Measurements from ENCODE around the gene ARMC12.
"Not testable (repeated sequence)": the region's sequence is repeated elsewhere in the genome, so short reads cannot be mapped to it uniquely, and the experiment has no call there.

Gene ARMC12

DNA sequence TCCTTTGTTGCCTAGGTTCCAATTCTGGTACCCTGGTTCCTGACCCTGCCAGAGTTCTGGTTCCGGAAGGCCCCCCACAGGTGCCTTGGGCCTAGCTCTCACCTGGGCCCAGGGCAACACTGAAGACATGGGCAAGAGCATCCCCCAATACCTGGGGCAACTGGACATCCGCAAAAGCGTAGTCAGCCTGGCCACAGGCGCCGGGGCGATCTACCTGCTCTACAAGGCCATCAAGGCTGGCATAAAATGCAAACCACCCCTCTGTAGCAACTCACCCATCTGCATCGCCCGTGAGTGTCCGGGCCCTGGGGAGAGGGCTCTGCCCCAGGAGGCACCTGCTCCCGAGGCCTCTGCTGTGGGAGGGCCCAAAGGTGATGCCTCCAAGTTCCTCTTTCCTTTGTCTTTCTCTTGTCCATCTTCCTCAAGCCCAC, at the start of gene ARMC12:
Gene ARMC12 (plus strand): TSS at position 51 of the 431 bp plus-strand sequence. CDS start 77 bp downstream, at position 128.
- no peak for DNase-seq

- DNase-seq = no peak
These were observed 48.9 kb upstream of the ARMC12 start for GRCh38 chr6:35687658-35688604.

DNA sequence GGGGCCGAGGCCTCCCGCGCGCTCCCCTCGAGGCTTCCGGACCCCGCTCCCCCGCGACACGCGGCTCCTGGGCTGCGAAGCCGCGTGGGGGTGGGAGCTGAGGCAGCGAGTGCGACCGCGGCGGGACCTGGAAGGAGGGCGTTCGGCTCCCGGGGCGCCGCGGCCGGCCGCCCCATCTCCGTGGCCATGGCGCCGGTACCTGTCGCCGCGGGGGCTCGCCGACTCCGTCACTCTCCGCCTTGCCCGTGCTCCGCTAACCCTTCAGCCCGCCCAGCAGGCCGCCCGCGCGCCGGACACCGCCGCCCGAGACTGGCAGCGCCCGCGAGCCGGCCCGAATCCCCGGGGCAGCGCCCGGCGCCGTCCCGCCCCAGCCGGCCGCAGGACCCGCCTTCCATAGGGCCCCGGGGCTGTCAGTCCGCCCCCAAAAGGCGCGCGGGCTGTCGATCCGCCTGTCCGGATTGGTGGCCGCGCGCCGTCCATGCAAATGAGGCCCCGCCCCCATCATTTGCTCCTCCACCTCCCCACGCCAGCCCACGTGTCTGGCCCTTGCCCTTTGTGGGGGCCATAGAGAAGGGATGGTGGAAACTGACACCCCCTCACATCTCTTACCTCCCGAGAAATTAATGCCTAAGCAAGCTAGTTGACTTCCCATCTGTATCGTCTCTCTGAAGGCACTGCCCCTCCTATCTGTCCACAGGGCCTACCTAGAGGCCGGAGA, 48.1 kb upstream of the ARMC12 start, which contains the start of gene FKBP5:
Gene FKBP5 (minus strand): TSS at position 311 of the 718 bp plus-strand sequence. CDS start 46,091 bp downstream, outside the sequence.
- peak; percentile 83 for DNase-seq

- DNase-seq = not testable (repeated sequence)
These were observed 46.8 kb upstream of the ARMC12 start for GRCh38 chr6:35690006-35690405.

GRCh38 chr6:35690484-35690883, 46.3 kb upstream of the ARMC12 start:
- no peak for DNase-seq

- DNase-seq = no peak
These were observed 45.6 kb upstream of the ARMC12 start for GRCh38 chr6:35691027-35691824.

- DNase-seq = no peak
These were observed 42.4 kb upstream of the ARMC12 start for GRCh38 chr6:35694462-35694861.

- DNase-seq = not testable (repeated sequence)
These were observed 38.4 kb upstream of the ARMC12 start for GRCh38 chr6:35698430-35698829.

- DNase-seq = no peak
These were observed 38.0 kb upstream of the ARMC12 start for GRCh38 chr6:35698858-35699257.

GRCh38 chr6:35703554-35703953, 33.3 kb upstream of the ARMC12 start:
- DNase-seq = no peak

GRCh38 chr6:35706468-35706867, 30.4 kb upstream of the ARMC12 start:
- no peak for DNase-seq

DNA sequence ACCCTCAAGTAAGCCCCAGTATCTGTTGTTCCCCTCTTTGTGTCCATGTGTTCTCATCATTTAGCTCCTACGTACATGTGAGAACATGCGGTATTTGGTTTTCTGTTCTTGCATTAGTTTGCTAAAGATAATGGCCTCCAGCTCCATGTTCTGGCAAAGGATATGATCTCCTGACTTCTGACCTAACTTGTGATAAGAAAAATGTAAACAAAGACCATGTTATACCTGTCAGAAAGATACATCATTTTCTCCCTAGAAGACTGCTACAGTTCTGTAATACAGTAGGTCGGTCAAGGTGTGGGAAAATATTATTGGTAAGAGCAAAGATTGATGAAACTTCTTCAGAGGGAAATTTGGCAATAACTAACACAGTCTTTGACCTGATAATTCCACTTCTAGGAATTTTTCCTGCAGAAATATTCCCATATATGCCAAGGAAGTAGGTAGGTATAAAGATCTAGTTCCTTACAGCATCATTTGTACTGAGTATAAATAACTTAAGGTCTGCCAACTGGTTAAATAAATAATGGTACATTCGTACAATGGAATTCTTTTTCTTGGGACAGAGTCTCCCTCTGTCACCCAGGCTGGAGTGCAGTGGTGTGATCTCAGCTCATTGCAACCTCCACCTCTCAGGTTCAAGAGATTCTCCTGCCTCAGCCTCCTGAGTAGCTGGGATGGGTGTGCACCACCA, 29.0 kb upstream of the ARMC12 start:
- DNase-seq = no peak

DNA sequence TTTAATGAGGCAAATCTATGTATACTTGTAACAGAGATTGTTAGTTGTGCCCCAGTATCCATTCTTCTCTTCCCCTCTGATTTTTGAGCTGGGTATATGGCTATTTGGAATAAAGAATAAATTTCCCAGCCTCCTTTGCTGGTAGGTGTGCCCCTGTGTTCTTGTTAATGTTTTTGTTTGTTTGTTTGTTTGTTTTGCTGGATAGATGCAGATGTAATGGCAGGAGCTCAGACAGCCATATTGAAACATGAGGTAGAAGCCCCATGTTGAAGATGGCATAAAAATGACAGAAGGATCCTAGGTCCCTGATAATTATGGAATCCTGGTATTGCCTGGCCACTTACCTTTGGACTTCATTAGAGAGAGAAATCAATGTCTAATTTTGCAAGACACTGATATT, 28.2 kb upstream of the ARMC12 start:
- no peak for DNase-seq

- no peak for DNase-seq
These were observed 26.5 kb upstream of the ARMC12 start for GRCh38 chr6:35710241-35710847.

- no peak for DNase-seq
These were observed 25.1 kb upstream of the ARMC12 start for GRCh38 chr6:35711731-35712130.

DNA sequence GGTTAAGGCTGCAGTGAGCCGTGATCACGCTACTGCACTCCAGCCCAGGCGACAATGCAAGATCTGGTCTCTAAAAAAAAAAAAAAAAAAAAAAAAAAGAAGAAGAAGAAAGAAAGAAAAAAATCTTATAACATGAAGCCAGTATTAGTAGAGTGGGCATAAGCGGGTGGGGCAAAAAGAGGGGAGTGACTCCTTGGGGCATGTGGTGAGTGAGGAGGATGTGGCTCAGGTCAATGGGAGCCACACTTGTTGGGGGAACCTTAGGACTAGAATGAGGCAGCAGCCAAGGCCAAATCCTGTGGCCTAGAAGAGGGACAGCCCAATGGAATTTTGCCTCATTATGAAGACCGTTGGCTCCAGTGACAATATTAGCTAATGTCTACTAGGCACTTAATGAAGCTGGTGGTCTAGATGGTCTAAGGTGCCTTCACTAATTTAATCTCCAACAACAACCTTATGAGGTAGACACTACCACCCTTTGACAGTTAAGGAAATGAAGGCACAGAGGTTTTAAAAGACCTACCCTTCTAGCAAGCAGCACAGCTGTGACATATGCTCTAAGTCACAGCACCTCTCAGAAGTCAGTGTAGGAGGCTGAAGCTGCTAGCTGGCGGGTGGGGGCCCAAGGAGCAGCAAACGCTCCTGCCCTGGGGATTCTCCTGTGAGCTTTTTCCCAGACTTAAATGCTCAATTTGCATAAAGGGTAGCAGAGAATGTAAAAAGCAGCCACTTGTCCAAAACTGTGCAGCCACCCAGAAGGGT, 23.6 kb upstream of the ARMC12 start:
- no peak for DNase-seq

DNA sequence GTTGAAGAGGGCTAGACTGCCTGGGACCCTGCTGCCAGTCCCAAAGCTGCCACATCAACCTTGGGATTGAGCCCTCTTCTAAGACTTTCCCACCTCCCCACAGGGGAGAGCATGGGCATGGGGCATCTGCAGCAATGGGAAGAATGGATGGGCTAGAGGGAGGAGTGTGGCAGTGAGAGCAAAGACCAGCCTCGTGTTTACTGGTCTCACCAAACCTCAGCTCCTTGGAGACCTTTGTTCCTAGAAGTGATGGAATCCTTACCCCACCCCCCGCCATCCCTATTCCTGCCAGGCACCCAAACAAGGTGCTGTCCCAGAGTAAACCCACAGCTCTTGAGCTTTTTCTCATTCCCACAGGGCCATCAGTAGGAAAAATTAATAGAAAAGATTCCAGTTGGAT, 20.0 kb upstream of the ARMC12 start:
- DNase-seq = no peak

DNA sequence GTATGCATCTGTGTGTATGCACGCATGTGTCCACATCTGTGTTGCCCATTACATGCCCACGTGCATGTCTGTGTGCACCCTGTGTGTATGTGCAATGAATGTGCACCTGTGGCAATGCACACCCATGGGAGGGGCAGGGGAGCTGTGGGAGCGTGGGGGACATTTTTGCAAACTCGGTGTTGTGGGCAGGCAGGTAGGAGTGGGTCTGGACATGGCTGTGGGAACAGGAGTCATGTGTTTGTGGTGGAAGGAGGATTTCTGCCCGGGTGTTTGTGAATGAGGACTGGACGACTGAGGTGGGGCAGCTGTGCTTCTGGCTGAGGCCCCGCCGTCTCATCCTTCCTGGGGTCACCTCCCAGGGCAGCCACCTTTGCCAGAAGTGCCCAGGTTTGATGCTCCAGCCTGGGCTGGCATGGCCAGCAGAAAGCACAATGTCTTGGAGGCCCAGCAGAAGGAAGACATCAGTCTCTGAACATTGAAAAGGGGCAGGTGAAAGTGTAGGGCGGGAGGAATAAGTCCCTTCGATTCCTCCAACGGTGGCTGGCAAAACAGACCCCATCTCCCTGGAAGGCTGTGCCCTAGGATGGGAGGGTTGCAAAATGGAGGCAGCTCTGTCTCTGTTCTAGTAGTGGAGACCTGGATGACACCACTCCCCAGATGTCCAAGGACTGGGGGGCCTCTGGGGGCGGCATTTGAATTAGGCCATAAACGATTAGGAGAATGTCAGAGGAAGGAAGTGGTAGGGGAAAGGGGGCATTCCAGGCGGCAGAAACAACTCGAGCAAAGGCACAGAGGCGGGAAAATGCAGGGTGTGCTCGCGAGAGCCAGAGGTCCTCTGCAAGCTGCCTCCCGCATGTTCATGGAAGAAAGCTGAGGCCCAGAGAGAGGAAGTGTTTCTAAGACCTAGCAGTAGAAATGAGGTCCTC, 19.1 kb upstream of the ARMC12 start:
- DNase-seq = no peak

DNA sequence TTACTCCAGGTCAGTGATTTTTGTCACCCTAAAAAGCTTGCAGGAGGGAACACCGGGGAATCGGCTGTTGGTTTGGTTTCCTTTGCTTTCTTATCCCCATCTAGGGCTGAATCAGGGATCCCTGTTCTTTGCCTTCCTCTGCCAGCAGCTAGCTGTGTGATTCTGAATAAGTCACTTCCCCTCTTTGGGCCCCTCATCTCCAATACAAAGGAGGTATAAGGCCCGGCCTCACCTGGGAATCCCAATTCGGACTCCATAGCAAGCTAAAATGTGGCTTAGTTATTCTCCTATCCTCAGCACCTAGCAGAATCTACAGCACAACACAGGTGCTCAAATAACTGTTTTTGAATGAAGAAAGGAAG, 18.5 kb upstream of the ARMC12 start:
- DNase-seq = no peak

GRCh38 chr6:35718911-35719381, 17.9 kb upstream of the ARMC12 start:
- no peak for DNase-seq

Data from T1000 (cell line).